Choroid plexus epithelial cell (primary cell): ENCODE data around the gene METTL2B.
A peak's percentile ranks its signal among the peaks of the same experiment; 100 is the strongest.

ENCODE experiments used
- DNase-seq: peaks from one replicate; pipeline ENCODE4 v3.0.0-alpha.2; 2010; ENCODE audit warnings: low read depth
- H3K4me3 ChIP-seq: 2 replicates; pipeline ENCODE4 v1.5.1; 2011; ENCODE audit warnings: low read depth, mild to moderate bottlenecking, control low read depth, low read length, moderate library complexity
- TF ChIP-seq, protein P1 (sequence below): conservative IDR thresholded peaks from 2 replicates; pipeline ENCODE4 v1.5.1; 2011; ENCODE audit warnings: low read depth, mild to moderate bottlenecking, control low read depth, inconsistent platforms, low read length, moderate library complexity

Gene METTL2B

DNA sequence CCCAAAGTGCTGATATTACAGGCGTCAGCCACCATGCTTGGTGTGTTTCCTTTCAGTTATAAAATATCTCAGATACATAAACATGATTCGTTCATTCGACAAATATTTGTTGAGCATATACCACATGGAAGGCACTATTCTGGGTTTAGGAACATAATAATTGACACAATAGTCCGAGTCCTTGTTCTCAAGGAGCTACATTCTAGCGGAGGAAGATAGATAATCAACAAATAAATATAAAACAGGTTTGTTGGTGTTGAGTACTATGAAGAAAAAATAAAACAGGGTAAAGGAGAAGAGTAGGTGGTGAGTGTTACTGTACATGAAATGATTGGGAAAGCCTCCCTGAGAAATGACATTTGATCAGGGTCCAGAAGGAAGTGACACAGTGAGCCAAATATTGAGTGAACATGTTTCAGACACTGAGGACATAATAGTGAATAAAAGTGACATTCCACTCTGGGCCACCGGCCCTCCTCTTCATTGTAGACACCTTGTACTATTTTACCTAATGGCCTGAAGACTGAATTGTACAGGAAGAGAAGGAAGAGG is 27.7 kb upstream of the METTL2B start:
- DNase-seq, result no peak
- H3K4me3 ChIP-seq, result no peak overlapping the region
- TF ChIP-seq, protein P1, sequence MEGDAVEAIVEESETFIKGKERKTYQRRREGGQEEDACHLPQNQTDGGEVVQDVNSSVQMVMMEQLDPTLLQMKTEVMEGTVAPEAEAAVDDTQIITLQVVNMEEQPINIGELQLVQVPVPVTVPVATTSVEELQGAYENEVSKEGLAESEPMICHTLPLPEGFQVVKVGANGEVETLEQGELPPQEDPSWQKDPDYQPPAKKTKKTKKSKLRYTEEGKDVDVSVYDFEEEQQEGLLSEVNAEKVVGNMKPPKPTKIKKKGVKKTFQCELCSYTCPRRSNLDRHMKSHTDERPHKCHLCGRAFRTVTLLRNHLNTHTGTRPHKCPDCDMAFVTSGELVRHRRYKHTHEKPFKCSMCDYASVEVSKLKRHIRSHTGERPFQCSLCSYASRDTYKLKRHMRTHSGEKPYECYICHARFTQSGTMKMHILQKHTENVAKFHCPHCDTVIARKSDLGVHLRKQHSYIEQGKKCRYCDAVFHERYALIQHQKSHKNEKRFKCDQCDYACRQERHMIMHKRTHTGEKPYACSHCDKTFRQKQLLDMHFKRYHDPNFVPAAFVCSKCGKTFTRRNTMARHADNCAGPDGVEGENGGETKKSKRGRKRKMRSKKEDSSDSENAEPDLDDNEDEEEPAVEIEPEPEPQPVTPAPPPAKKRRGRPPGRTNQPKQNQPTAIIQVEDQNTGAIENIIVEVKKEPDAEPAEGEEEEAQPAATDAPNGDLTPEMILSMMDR, result no peak

- TF ChIP-seq, protein P1, result no peak
Measured at GRCh38 chr7:128450409-128450808, 26.1 kb upstream of the METTL2B start.

GRCh38 chr7:128450913-128451312 is 25.6 kb upstream of the METTL2B start:
- H3K4me3 ChIP-seq, result no peak overlapping the region
- DNase-seq, result no peak

More at GRCh38 chr7:128450409-128450808, 26.1 kb upstream of the METTL2B start:
- H3K4me3 ChIP-seq, result no peak overlapping the region
- DNase-seq, result no peak

DNA sequence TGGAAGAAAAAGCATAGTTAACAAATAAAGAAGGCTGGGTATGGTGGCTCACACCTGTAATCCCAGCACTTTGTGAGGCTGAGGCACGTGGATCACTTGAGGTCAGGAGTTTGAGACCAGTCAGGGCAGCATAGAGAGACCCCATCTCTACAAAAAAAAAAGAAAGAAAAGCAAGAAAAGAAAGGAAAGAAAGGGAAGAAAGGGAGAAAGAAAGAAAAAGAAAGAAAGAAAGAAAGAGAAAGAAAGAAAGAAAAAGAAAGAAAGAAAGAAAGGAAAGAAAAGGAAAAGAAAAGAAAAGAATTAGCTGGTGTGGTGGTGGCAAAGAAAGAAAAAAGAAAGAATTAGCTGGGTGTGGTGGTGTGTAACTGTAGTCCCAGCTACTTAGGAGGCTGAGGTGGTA is 24.0 kb upstream of the METTL2B start:
- H3K4me3 ChIP-seq, result no peak overlapping the region
- TF ChIP-seq, protein P1, result no peak
- no peak for DNase-seq

More at GRCh38 chr7:128450913-128451312, 25.6 kb upstream of the METTL2B start:
- TF ChIP-seq, protein P1, result no peak

DNA sequence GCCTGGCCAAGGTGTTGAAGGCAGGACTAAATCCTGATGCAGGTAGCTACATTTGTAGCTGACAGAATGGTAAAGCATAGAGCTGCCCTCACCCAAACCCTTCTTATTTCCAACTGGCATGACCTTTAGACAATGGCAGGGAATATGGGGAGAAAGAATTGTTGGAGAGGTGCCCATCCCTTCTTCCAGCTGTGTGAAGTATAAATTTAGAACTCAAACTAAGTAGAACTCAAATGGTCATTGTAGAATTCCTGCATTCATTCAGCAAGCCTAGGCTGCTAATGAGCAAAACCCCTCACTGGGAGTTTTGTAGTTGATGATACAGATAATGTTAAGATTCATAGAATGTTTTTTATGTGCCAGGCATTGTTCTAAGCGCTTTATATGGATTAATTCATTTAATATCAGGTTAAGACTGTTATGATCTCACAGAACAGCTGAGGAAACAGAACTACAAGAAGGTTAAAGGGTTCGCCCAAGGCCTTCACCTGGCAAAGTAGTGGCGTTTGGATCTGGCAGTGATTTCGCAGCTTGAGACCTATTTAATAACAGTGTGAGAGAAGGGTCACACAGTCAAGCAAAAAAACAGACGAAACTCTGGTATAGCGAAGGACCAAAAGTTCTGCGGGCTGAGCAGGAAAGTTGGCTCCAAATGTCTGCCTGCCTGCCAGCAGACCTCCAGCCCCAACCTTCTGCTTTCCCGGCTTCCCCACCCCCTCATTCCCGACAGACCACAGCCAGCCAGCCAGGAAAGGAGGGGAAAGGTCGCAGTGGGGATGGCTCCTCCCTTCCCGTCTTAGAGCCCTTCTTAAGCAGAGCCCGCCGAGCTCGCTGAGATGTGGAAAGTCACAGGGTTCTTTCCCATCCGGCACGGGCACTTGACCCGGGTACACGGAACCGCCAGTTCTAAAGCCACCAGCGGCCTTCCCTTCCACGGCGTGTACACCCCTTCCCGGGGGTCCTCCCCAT is 22.4 kb upstream of the METTL2B start:
- peak; percentile 96 for DNase-seq
- peak overlapping the region; percentile 28 for H3K4me3 ChIP-seq
- TF ChIP-seq, protein P1, result no peak

- TF ChIP-seq, protein P1, result no peak
- peak overlapping the region; percentile 96 for H3K4me3 ChIP-seq
- peak; percentile 76 for DNase-seq
Measured at GRCh38 chr7:128454808-128455542, 21.6 kb upstream of the METTL2B start.
